HG03460 (cell line): ENCODE data around the gene C16orf95.

Experiments
- ATAC-seq: cut with Tn5 transposase; IDR thresholded peaks from one replicate; pipeline ENCODE4 v1.9.1; 2021; ENCODE audit not compliant: unreplicated experiment

The C16orf95 gene

DNA sequence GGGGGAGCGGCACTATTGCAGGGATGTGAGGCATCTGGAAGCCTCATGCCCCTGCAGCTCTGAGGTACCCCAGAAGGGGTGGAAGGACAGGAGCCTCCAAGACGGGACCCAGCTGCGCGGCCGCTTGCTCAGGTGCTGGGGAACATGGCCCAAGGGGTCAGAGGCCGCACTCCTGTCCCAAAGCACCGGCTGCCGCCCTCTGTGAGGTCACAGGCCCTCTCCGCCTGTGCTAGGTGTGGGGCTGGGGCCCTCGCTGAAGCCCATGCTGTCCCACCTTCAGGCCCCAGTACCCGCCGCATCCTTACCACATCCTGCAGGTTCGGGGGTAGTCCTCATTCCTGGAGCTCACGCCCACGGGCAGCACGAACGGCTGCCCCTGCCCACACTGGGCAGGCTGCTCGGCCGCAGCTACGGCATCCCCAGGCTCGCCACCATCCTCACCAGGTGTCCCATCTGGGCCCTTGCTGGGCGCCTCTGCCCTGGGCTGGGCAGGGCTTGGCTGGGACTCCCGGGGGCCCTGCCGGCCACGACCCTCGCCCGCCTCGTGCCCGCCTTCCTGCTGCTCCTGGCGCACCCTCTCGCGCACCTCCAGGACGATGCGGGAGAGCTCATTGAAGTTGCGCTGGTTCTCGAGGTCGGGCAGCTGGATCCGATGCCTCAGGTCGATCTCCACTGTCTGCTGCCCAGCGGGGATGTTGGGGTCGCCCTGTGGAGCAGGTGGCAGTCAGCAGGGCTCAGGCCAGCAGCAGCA lies 16.6 kb upstream of the C16orf95 start:
- no peak for ATAC-seq

DNA sequence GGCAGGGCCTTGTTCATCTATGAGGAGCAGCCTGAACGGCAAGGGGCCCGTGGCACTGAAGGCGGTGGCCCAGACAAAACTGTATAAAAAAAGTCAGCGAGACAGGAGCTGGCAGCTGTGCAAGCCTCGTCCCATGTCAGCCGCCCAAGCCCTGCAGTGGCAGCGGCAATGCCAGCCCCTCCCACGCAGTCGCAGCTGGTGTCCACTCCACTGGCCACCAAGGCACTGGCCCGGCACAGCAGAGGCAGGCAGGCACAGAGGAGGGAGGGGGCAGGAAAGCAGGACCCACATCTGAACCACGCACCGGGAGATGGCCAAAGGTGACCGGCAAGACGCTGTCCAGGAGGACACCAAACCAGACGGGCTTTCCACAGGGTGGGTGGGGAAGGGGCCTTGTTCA lies 15.9 kb upstream of the C16orf95 start:
- ATAC-seq = no peak

DNA sequence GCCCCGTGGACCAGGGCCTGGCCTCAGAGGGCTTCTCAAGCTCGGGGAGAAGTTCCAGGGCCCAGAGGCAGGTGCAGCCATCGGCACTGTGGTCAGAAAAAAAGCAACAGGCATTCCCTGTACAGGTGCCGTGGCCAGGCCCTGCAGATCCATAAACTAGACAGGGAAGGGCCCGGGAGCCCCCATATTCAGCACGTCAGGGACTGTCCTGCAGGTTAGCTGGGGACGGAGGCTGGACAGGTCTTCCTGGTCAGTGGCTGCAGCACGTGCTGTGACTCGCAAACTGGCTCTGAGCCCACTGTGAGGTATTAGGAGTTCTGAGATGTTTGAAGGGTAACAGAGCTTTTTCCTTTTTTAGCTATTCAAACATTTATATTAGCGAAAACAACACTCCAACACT lies 15.0 kb upstream of the C16orf95 start:
- no peak for ATAC-seq

DNA sequence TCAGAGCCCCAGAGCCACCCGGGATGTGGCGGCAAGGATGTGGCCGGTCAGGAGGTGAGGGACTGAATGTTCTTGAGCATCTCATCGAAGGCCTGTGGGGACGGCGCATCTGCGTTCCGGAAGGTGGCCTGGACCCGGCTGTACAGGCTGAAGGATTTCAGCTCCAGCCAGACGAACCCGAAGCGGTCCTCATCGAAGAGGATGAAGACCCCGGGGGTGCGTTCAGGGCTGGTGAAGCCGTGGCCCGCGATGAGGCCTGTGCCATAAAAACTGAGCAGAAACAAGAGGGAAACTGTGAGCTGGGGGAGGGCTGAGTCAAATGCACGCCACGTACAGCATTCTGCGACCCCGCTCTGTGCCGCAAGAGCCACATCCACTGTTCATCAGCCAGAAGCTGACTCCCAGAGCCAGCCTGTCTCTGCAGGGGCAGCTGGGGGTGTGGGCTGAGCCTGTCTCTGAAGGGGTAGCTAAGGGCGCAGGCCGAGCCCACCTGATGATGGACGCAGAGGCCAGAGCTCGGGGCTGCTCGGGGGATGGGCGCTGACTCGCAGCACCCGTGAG lies 14.1 kb upstream of the C16orf95 start:
- no peak for ATAC-seq

DNA sequence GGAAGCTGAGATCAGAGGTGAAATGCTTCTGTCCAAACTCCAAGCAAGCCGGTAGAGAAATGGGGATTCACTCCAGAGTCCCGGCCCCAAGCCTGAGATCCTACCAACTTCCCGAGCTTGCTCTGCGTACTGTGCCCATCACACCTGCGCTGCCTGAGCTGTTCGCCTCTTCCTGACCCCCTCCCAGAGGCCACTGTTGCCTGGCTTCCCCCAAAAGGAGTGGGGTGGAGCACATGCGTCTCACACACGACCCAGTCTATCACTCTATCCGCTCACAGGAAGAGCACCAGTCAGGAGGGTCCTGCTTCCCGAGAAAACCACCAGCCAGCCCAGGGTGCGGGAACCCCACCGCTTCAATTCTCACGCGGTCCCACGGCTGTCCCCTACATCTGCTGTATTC lies 13.5 kb upstream of the C16orf95 start:
- no peak for ATAC-seq

DNA sequence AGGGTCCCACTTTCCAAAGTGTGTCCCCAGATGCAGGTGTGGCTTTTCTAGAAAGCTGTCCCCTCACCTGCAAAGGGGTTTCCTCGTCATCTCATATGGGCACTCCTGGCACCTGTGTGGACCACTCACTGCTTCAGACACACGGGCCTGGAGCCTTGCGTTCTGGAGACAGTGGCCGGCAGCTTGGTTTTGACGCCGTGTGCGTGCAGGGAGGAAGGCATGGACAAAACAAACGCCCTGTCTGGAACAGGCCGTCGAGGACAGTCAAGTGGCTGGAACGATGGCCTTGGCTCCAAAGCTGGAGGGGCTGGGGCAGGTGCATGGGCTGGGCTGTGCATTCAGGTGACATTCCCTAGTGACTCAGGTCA lies 13.0 kb upstream of the C16orf95 start:
- ATAC-seq = no peak

DNA sequence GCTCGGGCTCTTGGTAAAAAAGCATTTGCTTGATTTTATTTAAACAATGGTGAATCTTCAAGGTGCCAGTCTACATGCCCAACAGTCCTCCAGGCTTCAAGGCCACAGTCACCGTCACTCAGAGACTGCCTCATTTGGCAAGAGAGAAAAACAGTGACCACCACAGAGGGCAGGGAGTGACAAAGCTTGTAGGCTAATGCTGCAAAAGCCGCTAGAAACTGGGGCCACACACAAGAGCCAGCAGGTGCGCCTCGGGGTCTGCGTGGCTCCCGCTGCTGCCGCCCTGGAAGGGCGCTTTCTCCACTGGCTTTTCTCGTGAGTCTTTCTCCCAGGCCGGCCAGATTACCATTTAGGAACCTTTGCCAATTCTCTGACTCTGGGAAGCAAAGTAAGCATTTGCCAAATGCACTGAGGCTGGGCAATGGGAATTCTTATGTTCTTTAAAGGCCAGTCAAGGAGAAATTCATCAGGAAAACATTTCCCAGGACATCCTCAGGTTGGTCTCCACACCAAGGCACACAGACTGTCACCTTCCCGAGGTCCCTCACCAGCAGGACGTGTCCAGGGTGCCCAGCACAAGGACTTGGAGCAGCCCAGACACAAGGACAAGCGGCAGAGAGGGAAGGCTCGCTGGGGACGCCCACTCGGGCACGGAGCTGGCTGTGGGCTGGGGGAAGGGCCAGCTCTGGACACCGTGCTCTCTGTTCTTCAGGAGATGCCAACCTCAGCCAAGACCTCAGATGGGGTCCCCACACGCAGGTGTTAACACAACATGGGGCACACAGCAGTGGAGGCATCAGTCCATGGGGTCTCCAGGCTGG lies 12.5 kb upstream of the C16orf95 start:
- ATAC-seq = no peak

DNA sequence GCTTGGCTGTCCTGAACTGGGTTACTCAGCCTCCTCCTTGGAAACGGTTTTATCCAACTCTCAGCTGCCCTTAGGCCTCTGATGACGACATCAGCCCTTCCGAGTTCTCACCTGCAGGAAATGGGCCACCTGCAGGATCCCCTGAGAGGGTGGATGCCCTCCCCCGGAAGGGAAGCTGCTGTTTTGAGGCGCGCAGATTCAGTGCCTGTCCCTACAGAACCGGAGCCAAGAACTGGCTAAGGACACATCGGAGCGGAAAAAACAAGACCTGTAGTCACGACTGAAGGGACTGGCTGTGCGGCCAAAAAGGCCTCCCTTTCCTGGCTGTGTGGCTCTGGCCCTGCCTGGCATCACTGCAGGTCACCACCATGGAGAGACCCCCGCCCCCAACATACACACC lies 11.7 kb upstream of the C16orf95 start:
- no peak for ATAC-seq

DNA sequence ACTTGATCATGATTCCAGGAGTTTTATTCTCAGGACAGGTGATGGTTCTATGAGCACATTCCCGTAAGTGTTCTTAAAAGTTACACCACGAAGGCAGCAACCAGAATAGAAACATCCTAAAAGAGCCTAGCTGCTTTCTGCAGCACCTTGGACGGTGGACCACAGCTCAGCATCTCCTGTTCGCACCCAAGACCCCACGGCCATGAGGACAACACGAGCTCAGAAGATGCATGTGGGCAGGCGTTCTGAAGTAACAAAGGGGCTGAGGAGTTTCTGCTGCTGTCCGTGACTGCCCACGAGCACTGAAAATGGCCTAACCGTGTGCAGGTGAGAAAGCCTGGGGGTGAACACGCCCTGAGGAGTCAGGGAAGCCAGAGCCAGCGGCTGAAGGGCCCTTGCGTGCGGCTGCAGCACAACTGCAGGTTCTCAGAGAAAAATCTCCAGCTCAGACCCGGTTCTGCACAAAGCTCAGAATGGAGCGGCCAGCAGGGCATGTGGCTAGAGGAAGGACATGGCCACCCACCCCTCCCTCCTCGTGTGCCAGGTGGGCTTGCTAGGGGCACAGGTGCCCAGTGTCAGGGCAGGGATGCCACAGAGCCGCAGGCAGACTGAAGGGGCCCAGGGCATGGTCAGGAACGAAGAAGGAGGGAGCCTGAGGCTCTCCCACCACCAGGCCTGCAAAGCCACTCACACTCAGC lies 10.8 kb upstream of the C16orf95 start:
- ATAC-seq = no peak

DNA sequence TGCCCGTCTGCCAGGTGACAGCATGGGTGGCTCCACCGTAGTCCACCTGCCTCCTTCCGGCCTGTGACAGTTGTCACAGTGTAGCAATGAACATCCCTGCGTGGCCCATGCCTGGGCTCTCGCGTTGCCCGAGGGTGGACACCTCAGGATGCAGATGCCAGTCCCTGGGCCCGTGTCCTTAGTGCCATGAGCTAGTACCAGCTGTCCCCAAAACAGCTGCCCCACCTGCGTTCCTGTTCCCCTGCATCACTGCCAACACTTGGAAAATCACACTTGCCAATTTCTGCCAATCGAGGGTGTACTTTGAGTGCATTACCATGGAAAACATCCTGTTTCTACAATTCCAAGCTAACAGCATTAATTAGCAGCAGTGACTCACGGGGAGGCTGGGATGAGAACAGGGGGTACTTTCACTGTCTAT lies 9.0 kb upstream of the C16orf95 start:
- ATAC-seq = no peak

DNA sequence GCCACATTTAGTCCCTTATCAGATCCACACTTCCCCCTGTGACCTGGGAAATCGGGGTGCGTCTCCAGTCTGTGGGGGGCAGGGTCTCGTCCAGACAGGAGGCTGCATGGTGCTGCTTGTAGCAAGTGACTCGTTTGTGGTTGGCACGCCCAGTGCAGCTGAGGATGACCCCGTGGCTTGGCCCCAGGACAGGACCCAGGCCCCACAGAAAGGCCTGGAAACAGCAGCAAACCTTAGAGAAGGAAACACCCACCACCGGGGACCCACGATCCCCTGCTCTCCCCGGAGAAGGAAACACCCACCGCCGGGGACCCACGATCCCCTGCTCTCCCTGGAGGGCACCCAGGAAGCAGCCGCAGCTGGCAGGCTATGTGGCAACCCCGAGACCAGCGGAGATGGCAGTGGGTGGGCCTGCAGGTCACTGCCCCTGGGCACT lies 8.2 kb upstream of the C16orf95 start:
- no peak for ATAC-seq

DNA sequence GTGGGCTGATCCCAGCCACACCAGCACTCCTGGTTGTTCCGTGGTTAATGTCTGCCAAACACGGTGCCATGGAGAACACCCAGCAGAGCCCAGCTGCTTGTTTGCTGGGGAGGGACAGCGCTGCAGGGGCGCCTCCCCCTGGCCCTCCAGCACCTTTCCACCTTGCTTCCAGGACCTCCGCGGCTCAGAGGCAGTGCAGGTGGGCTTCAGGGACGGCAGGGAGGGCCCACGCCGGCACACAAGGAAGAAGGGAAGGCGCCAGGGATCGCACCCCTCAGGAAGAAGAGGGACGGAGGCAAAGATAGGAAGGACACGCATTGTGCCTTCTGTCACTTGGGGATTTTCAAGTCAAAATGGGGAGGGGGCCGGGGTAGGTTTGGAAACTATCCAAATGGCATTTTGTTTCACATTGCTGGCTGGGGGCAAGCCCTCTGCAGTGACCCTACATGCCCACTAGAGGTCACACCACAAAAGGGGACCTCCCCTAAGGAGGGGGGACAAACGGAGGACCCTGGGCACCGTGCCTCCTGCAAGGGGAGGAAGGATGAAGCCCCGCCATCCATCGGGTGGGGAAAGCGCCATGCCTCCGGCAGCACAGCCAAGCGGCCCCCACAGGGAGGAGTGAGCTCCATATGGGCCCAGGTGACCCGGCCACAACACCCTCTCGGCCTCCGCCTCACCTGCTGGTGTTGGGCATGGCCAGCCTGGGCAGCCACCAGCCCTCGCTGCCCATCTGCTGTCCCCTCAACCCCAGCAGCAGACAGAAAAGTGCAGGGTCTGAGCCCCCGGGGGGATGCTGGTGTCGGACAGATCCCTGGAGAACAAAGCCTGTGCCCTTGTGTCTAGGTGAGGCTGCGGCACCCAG lies 7.5 kb upstream of the C16orf95 start:
- no peak for ATAC-seq

DNA sequence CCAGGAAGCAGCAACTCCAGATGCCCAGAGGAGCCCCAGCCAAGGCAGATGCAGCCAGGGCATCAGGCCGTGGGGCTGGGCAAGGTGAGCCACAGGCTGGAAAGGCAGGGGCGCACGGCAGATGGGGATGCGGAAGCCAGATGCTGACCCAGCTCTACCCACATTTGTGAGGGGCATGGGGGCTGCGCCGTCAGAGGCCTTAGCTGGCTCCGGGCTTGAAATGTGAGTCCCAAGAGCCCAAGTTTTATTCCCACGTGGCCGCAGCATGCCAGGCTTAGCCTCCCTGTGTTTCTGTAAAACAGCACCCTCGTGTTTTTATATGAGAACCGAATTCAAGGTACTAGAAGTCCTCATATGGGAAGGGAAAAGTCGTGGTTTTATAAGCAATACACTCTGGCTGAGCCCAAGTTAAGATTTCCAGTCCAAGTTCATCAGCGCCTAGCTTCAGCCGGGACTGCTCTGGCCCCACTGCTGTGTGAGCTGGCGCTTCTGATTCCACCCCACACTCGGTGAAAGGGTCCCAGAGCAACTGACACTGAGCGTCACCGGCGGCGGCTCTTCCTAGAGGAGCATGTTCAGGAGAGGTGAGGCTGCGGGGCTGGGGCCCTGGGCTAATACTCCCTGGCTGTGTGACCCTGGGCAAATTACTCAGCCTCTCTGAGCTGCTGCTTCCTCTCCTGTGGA lies 6.7 kb upstream of the C16orf95 start:
- no peak for ATAC-seq

DNA sequence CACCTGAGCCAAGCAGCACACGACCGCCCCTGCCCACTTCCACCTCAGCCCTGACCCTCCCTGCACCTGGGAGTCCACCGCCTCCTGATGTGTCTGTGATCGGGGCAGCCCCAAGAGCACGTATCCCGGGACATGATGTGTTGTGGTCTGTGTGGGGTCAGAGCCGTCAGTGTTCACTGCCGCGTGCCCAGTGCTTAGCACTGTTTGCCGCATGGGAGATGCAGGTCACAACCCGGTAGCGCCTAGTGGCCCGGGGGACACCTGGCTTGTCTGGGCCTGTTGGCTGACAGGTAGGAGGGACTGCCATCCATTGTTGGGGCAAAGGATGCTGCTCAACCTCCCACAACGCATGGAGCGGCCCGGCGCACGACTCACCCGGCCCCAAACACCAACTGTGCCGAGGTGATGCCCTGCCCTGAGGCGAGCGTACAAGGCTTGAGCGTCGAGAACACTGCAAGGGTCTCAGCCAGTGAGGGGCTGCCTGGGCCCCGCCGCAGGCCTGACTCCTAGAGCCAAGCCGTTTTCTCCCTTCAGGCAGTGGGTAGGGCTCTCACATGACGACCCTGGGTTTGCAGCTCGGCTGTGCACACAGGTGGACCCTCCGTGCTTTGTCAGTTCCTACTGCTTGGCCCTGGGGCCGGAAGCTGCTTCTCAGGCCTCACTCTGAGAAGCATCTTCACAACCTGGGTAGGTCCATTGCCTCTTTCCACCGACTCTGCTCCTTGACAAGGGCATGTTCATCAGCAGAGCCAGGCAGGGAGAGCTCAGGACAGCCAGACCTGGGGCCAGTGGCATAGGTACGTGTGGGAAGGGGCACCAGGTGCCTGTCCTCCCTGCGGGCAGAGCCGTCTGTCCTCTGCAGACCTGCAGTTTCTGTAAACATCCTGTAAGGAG lies 5.9 kb upstream of the C16orf95 start:
- ATAC-seq = no peak

DNA sequence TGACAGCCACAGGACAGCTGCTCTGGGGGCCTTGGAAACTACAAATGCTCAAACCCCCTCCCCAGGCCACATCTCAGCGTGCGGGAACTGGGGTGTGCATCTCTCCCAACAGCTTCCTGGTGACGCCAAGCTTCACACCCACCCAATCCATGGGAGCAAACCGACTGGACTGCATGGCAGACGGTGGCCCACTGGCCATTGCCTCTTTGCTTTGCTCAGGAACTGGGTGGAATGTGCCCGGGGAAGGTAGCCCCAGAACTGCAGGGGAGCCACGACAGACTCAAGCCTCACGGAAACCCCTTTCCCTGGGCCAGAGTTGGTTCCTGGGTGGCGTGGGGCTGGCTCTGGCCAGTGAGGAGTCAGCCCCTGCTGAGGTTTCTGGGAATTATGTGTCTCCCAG lies 5.2 kb upstream of the C16orf95 start:
- no peak for ATAC-seq

DNA sequence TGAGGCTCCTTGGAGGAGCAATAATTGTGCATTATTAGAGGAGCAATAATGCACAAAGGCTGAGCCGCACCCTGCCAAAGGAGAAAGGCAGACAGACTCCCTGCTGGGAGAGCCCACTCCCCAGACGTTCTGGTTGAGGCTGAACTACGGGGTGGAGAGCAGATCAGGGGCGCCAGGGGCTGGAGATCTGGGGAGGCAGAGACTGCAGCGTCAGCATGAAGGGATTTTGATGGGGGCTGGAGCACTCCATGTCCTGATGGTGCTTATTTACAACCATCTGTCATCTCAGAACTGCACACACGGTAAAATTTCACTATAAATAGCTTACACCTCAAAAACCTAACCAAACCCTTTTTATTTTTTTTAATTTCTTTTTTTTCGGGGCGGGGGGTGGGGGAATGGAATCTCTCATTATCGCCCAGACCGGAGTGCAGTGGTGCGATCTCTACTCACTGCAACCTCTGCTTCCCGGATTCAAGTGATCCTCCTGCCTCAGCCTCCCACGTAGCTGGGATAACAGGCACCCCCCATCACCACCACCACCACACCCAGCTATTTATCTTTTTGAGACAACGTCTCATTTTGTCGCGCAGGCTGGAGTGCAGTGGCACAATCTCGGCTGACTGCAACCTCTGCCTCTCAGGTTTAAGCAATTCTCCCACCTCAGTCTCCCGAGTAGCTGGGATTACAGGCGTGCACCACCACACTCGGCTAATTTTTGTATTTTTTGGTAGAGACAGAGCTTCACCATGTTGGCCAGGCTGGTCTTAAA lies 4.3 kb upstream of the C16orf95 start:
- ATAC-seq = no peak

DNA sequence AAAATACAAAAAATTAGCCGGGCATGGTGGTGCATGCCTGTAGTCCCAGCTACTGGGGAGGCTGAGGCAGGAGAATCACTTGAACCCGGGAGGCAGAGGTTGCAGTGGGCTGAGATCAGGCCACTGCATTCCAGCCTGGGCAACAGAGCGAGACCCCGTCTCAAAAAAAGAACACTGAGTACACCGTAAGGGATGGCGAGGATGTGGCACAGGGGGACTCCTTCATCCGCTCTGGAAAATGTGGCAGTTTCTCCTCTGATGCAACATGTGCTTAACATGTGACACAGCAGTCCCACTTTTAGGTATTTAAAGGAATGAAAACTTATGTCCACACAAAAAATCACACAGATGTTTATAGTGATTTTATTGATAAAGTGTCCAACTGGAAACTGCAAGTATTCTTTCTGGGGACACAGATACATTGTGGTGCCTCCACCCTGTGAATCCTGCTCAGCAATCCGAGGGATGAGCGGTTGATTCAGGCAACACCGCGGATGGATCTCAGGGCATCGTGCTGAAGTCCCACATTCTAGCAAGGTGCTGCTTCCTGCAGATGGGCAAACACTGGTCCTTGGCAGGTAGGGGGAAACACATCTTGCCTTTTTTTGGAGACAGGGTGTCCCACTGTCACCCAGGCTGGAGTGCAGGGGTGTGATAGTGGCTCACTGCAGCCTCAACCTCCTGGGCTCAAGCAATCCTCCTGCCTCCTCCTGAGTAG lies 3.5 kb upstream of the C16orf95 start:
- ATAC-seq = no peak
